SW 1271 (cell line): ENCODE measurements around the gene ADAM12.
"Not testable (repeated sequence)": the region's sequence is repeated elsewhere in the genome, so short reads cannot be mapped to it uniquely, and the experiment has no call there.

Experiments used
- DNase-seq, 2 experiments: peaks; one replicate each; lab custom pipeline; 2025; lab: John Stamatoyannopoulos, UW

Gene ADAM12

GRCh38 chr10:126052171-126052570 lies 336.1 kb downstream of the ADAM12 start:
- DNase-seq: no peak

- no peak for DNase-seq
Observed at GRCh38 chr10:126049759-126050700, 338.2 kb downstream of the ADAM12 start.

GRCh38 chr10:126047749-126048148 lies 340.5 kb downstream of the ADAM12 start:
- not testable (repeated sequence) for DNase-seq

GRCh38 chr10:126046831-126047230 lies 341.4 kb downstream of the ADAM12 start:
- no peak for DNase-seq

GRCh38 chr10:126045861-126046260 lies 342.4 kb downstream of the ADAM12 start:
- DNase-seq: no peak

- no peak for DNase-seq
Observed at GRCh38 chr10:126043389-126043788, 344.9 kb downstream of the ADAM12 start.

- no peak for DNase-seq
Observed at GRCh38 chr10:126042906-126043305, 345.4 kb downstream of the ADAM12 start.

GRCh38 chr10:126042354-126042753 lies 345.9 kb downstream of the ADAM12 start:
- DNase-seq: no peak

- no peak for DNase-seq
Observed at GRCh38 chr10:126041804-126042231, 346.5 kb downstream of the ADAM12 start.

- DNase-seq: no peak
Observed at GRCh38 chr10:126041117-126041516, 347.2 kb downstream of the ADAM12 start.

- DNase-seq: no peak
Observed at GRCh38 chr10:126037946-126038345, 350.3 kb downstream of the ADAM12 start.

- DNase-seq: no peak
Observed at GRCh38 chr10:126036515-126036914, 351.8 kb downstream of the ADAM12 start.

- no peak for DNase-seq
Observed at GRCh38 chr10:126034586-126034985, 353.7 kb downstream of the ADAM12 start.

GRCh38 chr10:126029999-126030398 lies 358.3 kb downstream of the ADAM12 start:
- no peak for DNase-seq

- no peak for DNase-seq
Observed at GRCh38 chr10:126027692-126028091, 360.6 kb downstream of the ADAM12 start.

- DNase-seq: no peak
Observed at GRCh38 chr10:126022841-126023240, 365.4 kb downstream of the ADAM12 start.

GRCh38 chr10:126021833-126022500 lies 366.3 kb downstream of the ADAM12 start:
- no peak for DNase-seq

GRCh38 chr10:126017961-126018560 lies 370.2 kb downstream of the ADAM12 start:
- DNase-seq: no peak

GRCh38 chr10:126016882-126017281 lies 371.4 kb downstream of the ADAM12 start:
- DNase-seq: no peak

GRCh38 chr10:126016156-126016805 lies 372.0 kb downstream of the ADAM12 start:
- DNase-seq: no peak

GRCh38 chr10:126015413-126015812 lies 372.9 kb downstream of the ADAM12 start:
- DNase-seq: no peak

- DNase-seq: no peak
Observed at GRCh38 chr10:126014309-126014708, 374.0 kb downstream of the ADAM12 start.
